ENCODE measurements around the gene OCA2.

OCA2 gene

DNA sequence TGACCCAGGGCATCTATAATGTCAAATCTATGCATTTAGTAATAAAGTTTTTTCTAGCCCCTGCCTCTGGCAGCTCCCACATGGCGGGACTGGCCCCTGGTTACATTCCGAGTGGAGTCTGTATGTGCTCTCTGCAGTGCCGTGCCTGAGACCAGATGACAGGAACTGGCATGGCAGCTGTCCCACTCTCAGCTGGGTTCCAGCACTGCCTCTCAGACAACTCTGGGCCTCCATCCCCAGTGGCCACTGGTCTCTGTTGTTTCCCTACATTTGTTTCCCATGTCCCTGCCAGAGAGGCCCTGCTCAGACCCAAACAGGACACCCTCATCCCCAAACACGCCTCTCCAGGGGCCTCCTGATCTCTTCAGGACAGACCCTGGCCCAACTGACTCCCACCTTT lies 109.3 kb downstream of the OCA2 start:
- no peak for TF ChIP-seq CEBPB (IDR thresholded peaks at IDR 0.05)
- no peak for TF ChIP-seq ZBTB7A (IDR thresholded peaks at IDR 0.05; ENCODE audit: low read depth)
- TF ChIP-seq EP300 (IDR thresholded peaks at IDR 0.05; ENCODE audit: borderline replicate concordance), result no peak
- TF ChIP-seq RAD21 (IDR thresholded peaks at IDR 0.05; ENCODE audit: low read depth), result no peak
- no peak for TF ChIP-seq YY1 (IDR thresholded peaks at IDR 0.05; ENCODE audit: low read depth)

DNA sequence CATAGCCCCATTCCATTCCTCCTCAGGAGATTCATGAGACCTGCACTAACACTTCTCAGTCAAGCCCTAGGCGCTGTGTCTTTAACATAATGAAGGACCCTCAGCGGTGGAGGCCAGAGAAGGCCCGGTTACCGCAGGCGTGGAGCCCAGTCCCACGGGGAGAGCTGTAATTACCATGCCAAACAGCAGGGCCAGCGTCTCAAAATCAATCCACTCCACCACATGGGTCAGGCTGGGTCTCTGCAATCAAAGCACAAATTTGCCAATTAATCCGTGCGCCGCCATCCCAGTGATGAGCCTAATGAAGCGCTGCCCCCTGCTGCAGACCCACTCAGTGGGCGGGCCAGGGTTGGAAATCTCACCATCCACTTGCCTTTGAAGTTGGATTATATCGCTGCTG lies 109.7 kb downstream of the OCA2 start:
- TF ChIP-seq, protein P1, sequence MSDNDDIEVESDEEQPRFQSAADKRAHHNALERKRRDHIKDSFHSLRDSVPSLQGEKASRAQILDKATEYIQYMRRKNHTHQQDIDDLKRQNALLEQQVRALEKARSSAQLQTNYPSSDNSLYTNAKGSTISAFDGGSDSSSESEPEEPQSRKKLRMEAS (IDR thresholded peaks at IDR 0.05), result no peak
- TF ChIP-seq EGR1 (IDR thresholded peaks at IDR 0.05) (no peak), EP300 (IDR thresholded peaks at IDR 0.05; ENCODE audit: borderline replicate concordance) (no peak), ZBTB7A (IDR thresholded peaks at IDR 0.05; ENCODE audit: low read depth) (no peak), TAF1 (IDR thresholded peaks at IDR 0.05; ENCODE audit: low read depth) (no peak), TEAD4 (IDR thresholded peaks at IDR 0.05) (no peak), CREB1 (IDR thresholded peaks at IDR 0.05; ENCODE audit: low read depth) (no peak), YY1 (IDR thresholded peaks at IDR 0.05; ENCODE audit: low read depth) (no peak), FOXM1 (IDR thresholded peaks at IDR 0.05; ENCODE audit: borderline replicate concordance, low read depth) (no peak), NFIC (IDR thresholded peaks at IDR 0.05) (no peak), CEBPB (IDR thresholded peaks at IDR 0.05) (no peak), RAD21 (IDR thresholded peaks at IDR 0.05; ENCODE audit: low read depth) (no peak)
- TF ChIP-seq, protein P2, sequence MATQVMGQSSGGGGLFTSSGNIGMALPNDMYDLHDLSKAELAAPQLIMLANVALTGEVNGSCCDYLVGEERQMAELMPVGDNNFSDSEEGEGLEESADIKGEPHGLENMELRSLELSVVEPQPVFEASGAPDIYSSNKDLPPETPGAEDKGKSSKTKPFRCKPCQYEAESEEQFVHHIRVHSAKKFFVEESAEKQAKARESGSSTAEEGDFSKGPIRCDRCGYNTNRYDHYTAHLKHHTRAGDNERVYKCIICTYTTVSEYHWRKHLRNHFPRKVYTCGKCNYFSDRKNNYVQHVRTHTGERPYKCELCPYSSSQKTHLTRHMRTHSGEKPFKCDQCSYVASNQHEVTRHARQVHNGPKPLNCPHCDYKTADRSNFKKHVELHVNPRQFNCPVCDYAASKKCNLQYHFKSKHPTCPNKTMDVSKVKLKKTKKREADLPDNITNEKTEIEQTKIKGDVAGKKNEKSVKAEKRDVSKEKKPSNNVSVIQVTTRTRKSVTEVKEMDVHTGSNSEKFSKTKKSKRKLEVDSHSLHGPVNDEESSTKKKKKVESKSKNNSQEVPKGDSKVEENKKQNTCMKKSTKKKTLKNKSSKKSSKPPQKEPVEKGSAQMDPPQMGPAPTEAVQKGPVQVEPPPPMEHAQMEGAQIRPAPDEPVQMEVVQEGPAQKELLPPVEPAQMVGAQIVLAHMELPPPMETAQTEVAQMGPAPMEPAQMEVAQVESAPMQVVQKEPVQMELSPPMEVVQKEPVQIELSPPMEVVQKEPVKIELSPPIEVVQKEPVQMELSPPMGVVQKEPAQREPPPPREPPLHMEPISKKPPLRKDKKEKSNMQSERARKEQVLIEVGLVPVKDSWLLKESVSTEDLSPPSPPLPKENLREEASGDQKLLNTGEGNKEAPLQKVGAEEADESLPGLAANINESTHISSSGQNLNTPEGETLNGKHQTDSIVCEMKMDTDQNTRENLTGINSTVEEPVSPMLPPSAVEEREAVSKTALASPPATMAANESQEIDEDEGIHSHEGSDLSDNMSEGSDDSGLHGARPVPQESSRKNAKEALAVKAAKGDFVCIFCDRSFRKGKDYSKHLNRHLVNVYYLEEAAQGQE (IDR thresholded peaks at IDR 0.05; ENCODE audit: low read depth), result no peak

DNA sequence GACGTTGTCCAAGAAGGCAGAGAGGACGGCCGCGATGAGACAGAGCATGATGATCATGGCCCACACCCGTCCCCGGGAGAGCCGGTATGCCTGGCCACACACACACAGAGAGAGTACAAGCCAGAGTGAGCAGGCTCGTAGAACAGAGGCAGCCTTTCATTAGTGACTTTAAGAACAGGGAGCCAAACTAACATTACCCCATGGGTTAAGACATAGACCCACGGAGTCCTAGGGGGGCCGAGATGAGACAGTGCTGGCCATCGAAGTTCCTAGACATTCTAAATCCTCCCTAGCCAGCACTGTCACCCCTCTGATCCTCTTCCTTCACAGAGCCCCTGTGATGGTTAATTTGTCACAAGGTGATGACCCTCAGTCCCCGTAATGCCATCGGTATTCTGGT lies 114.0 kb downstream of the OCA2 start:
- no peak for TF ChIP-seq YY1 (IDR thresholded peaks at IDR 0.05; ENCODE audit: low read depth)
- no peak for TF ChIP-seq TEAD4 (IDR thresholded peaks at IDR 0.05)
- no peak for TF ChIP-seq ZBTB7A (IDR thresholded peaks at IDR 0.05; ENCODE audit: low read depth)
- no peak for TF ChIP-seq RAD21 (IDR thresholded peaks at IDR 0.05; ENCODE audit: low read depth)
- TF ChIP-seq, protein P1 (IDR thresholded peaks at IDR 0.05), result no peak
- no peak for TF ChIP-seq CREB1 (IDR thresholded peaks at IDR 0.05; ENCODE audit: low read depth)
- no peak for TF ChIP-seq FOXM1 (IDR thresholded peaks at IDR 0.05; ENCODE audit: borderline replicate concordance, low read depth)
- TF ChIP-seq EGR1 (IDR thresholded peaks at IDR 0.05), result no peak
- TF ChIP-seq NFIC (IDR thresholded peaks at IDR 0.05), result no peak
- TF ChIP-seq, protein P2 (IDR thresholded peaks at IDR 0.05; ENCODE audit: low read depth), result no peak
- no peak for TF ChIP-seq CEBPB (IDR thresholded peaks at IDR 0.05)
- TF ChIP-seq TCF12 (IDR thresholded peaks at IDR 0.05; ENCODE audit: low read depth), result no peak
- TF ChIP-seq, protein P3, sequence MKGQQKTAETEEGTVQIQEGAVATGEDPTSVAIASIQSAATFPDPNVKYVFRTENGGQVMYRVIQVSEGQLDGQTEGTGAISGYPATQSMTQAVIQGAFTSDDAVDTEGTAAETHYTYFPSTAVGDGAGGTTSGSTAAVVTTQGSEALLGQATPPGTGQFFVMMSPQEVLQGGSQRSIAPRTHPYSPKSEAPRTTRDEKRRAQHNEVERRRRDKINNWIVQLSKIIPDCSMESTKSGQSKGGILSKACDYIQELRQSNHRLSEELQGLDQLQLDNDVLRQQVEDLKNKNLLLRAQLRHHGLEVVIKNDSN (IDR thresholded peaks at IDR 0.05), result no peak
- TF ChIP-seq TAF1 (IDR thresholded peaks at IDR 0.05; ENCODE audit: low read depth), result no peak
- no peak for TF ChIP-seq EP300 (IDR thresholded peaks at IDR 0.05; ENCODE audit: borderline replicate concordance)

DNA sequence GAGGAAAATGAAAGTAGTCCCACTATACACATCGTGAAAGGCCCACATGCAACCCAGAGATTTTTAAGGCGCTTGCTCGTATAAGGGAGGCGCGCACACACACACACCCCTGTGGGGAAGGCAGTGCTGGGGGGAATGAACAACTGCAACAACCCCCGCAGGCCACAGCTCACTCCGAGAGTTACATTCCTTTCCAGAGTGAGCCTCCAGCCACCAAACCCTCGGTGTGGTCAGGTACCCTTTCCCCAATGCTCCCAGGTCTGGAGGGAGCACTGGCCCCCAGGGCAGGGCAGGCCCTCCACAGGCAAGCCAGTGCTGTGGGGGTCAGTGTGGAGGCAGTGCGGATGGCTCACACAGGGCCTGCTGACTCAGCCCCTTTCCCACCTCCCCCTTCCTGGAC lies 115.6 kb downstream of the OCA2 start:
- TF ChIP-seq YY1 (IDR thresholded peaks at IDR 0.05; ENCODE audit: low read depth) (no peak), TAF1 (IDR thresholded peaks at IDR 0.05; ENCODE audit: low read depth) (no peak)

DNA sequence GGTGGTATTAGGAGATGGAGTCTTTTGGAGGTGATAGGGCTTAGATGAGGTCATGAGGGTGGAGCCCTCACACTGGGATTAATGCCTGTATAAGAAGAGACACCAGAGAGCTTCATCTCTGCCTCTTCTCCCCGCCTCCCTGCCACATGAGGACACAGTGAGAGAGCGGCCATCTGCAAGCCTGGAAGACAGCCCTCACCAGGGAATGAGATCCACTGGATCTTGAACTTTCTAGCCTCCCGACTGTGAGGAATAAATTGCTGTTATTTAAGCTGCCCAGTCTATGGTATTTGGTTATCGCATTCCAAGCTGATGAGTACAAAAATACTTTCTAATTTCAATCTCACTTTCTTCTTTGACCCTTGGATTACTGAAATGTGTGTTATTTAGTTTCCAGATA lies 121.4 kb downstream of the OCA2 start:
- TF ChIP-seq TCF12 (IDR thresholded peaks at IDR 0.05; ENCODE audit: low read depth), result no peak
- TF ChIP-seq, protein P3 (IDR thresholded peaks at IDR 0.05), result no peak
- no peak for TF ChIP-seq TAF1 (IDR thresholded peaks at IDR 0.05; ENCODE audit: low read depth)

DNA sequence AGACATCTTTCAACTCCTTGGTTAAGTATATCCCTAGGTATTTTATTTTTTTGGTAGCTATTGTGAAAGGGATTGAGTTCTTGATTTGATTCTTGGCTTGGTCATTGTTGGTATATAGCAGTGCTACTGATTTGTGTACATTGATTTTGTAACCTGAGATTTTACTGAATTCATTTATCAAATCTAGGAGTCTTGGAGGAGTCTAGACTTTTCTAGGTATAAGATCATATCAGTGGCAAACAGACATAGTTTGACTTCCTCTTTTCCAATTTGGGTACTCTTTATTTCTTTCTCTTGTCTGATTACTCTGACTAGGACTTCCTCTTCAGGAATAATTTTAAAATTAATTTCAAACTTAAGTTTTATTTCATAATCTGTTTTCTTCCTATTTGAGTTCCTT lies 125.2 kb downstream of the OCA2 start:
- no peak for TF ChIP-seq TAF1 (IDR thresholded peaks at IDR 0.05; ENCODE audit: low read depth)
- TF ChIP-seq FOXM1 (IDR thresholded peaks at IDR 0.05; ENCODE audit: borderline replicate concordance, low read depth), result no peak
- no peak for TF ChIP-seq ZBTB7A (IDR thresholded peaks at IDR 0.05; ENCODE audit: low read depth)
- no peak for TF ChIP-seq EGR1 (IDR thresholded peaks at IDR 0.05)
- no peak for TF ChIP-seq TEAD4 (IDR thresholded peaks at IDR 0.05)
- TF ChIP-seq TCF12 (IDR thresholded peaks at IDR 0.05; ENCODE audit: low read depth), result no peak
- no peak for TF ChIP-seq NFIC (IDR thresholded peaks at IDR 0.05)
- TF ChIP-seq, protein P3 (IDR thresholded peaks at IDR 0.05), result no peak
- TF ChIP-seq CREB1 (IDR thresholded peaks at IDR 0.05; ENCODE audit: low read depth), result no peak
- no peak for TF ChIP-seq EP300 (IDR thresholded peaks at IDR 0.05; ENCODE audit: borderline replicate concordance)
- TF ChIP-seq, protein P2 (IDR thresholded peaks at IDR 0.05; ENCODE audit: low read depth), result no peak
- no peak for TF ChIP-seq CEBPB (IDR thresholded peaks at IDR 0.05)
- TF ChIP-seq YY1 (IDR thresholded peaks at IDR 0.05; ENCODE audit: low read depth), result no peak
- no peak for TF ChIP-seq RAD21 (IDR thresholded peaks at IDR 0.05; ENCODE audit: low read depth)
- TF ChIP-seq, protein P1 (IDR thresholded peaks at IDR 0.05), result no peak
